GM12892 (cell line): ENCODE data around the gene ARHGEF3.

Source experiments
- POLR2A ChIP-seq: IDR thresholded peaks from 2 replicates; pipeline ENCODE4 v1.6.1; 2011; ENCODE audit warnings: low read depth, low read length, control low read depth
- POLR2AphosphoS5 ChIP-seq: IDR thresholded peaks from 2 replicates; pipeline ENCODE4 v1.6.1; 2011; ENCODE audit warnings: low read depth, low read length, control low read depth
- TAF1 ChIP-seq: IDR thresholded peaks from 2 replicates; pipeline ENCODE4 v1.6.1; 2011; ENCODE audit warnings: low read depth, mild to moderate bottlenecking, control low read depth, low read length, borderline replicate concordance

GRCh38 chr3:56849698-56850097 is 47.9 kb upstream of the ARHGEF3 start:
- no peak for TF ChIP-seq TAF1
- TF ChIP-seq POLR2A = no peak
- TF ChIP-seq POLR2AphosphoS5 = no peak
